ENCODE results near the gene AFP. TPM values are rescaled to one million over a fixed set of nuclear protein-coding genes. Genes with fewer than 3 reads are reported as not detected.

The AFP gene
- total and polyA plus RNA-seq, 5 donors from 2014 or later: not detected

DNA sequence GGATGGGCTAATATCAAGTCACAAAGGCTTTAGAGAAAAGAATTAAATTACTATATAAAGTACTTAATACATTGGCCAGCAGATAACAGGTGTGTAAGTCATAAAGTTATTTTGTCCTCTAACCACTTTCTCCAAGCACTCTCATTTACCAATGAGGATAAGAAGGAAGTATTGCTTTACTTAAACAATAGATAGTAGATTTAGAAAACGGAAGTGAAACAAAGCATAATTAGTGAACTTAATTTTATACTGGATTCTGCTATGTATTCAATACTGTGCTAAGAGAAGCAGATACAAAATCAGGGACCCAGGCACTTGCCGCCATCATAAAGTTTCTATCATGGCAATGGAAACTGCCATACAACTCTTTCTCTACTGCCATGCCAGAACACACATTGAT is 69.5 kb downstream of the AFP start:
- H3K9me3 ChIP-seq (ENCODE audit: control insufficient read depth in 2 of 2, low read length in 2 of 2): no peaks in the 10 kb centered on the region
- Mint-ChIP-seq H3K36me3 (no peaks in the 10 kb centered on the region), H3K4me3 (no peak overlapping the region), H3K9me3 (peaks cover 0 to 2% (median 0%) of the 10 kb centered on the region in 7 donors), H3K4me1 (no peaks in the 10 kb centered on the region), H3K27me3 (no peaks in the 10 kb centered on the region), H3K27ac (no peak overlapping the region)
- H3K4me1 ChIP-seq (ENCODE audit: control insufficient read depth, insufficient read depth, low read length, poor library complexity, severe bottlenecking): no peaks in the 10 kb centered on the region
- DNase-seq (no peak), ATAC-seq (ENCODE audit: low read depth in 2 of 2) (no peak)
- H3K36me3 ChIP-seq (ENCODE audit: control insufficient read depth, insufficient read depth, low read length): no peaks in the 10 kb centered on the region
- H3K4me3 ChIP-seq (ENCODE audit: low read depth, low read length): no peak overlapping the region
- no peak overlapping the region for H3K27ac ChIP-seq (ENCODE audit: insufficient read depth, low read length, poor library complexity, severe bottlenecking)
- H3K27me3 ChIP-seq (ENCODE audit: control insufficient read depth, insufficient read depth, low read length): no peaks in the 10 kb centered on the region

Other genes starting within 250 kb of the AFP start
- gene ANKRD17, start 177.4 kb upstream of the AFP start, total RNA-seq: 63.4 TPM
- 10 to 100 TPM in 1 of 4 donors, 1 to 10 TPM in 3; 6.9 to 10.6 (median 9.7) TPM for gene ANKRD17, start 177.4 kb upstream of the AFP start, polyA plus RNA-seq
- not detected for gene ALB, start 31.9 kb upstream of the AFP start, total RNA-seq
- gene ALB, start 31.9 kb upstream of the AFP start, polyA plus RNA-seq: not detected
- gene AFM, start 45.5 kb downstream of the AFP start, total RNA-seq: not detected
- not detected for gene AFM, start 45.5 kb downstream of the AFP start, polyA plus RNA-seq
- not detected for gene RASSF6, start 184.2 kb downstream of the AFP start, total RNA-seq
- under 1 TPM in 2 of 4 donors, not detected in 2; 0.15 to 0.31 TPM for gene RASSF6, start 184.2 kb downstream of the AFP start, polyA plus RNA-seq